Kidney (tissue), 14 donors: ENCODE data around the gene UBC. TPM values are rescaled to one million over a fixed set of nuclear protein-coding genes. Genes with fewer than 3 reads are reported as not detected.

ENCODE experiments used
- DNase-seq, 5 donors: peaks; one replicate each; pipeline ENCODE4 v3.0.0-alpha.2; 2013 to 2020
- FAIRE-seq: peaks from 2 replicates; lab custom pipeline; 2012; peaks lifted over from hg19 to GRCh38; lab: Jason Lieb, UNC
- H3K27ac ChIP-seq, 2 donors: one replicate each; pipeline ENCODE4 v1.7.0; 2013; ENCODE audit warnings: low read depth in 2 of 2, low read length in 2 of 2, inconsistent platforms in 1 of 2
- H3K27me3 ChIP-seq: one replicate; pipeline ENCODE4 v1.7.1; 2013; ENCODE audit warnings: low read length, inconsistent platforms; ENCODE audit not compliant: control insufficient read depth, insufficient read depth
- H3K36me3 ChIP-seq, 3 donors: one replicate each; pipeline versions ENCODE4 v1.7.0 to v1.7.1; 2013; ENCODE audit warnings: low read length in 3 of 3, control low read depth in 1 of 3, inconsistent platforms in 1 of 3; ENCODE audit not compliant: insufficient read depth in 3 of 3, control insufficient read depth in 2 of 3
- H3K4me1 ChIP-seq, 3 donors: one replicate each; pipeline versions ENCODE4 v1.7.0 to v1.7.1; 2013; ENCODE audit warnings: low read length in 3 of 3, inconsistent platforms in 1 of 3, low read depth in 1 of 3; ENCODE audit not compliant: control insufficient read depth in 2 of 3, insufficient read depth in 2 of 3
- H3K4me3 ChIP-seq, 3 donors: one replicate each; pipeline versions ENCODE4 v1.7.0 to v1.8.1; 2013; ENCODE audit warnings: low read length in 3 of 3, control low read depth in 1 of 3, inconsistent platforms in 1 of 3
- H3K9ac ChIP-seq, 3 donors: one replicate each; pipeline versions ENCODE4 v1.7.0 to v1.7.1; 2013; ENCODE audit warnings: low read length in 3 of 3, control low read depth in 1 of 3, inconsistent platforms in 1 of 3
- H3K9me3 ChIP-seq, 3 donors: one replicate each; pipeline versions ENCODE4 v1.7.0 to v1.7.1; 2013; ENCODE audit warnings: low read length in 3 of 3, control low read depth in 1 of 3, inconsistent platforms in 1 of 3; ENCODE audit not compliant: control insufficient read depth in 2 of 3, insufficient read depth in 1 of 3
- CTCF ChIP-seq: IDR thresholded peaks from 3 replicates; pipeline ENCODE4 v1.5.1; 2012; ENCODE audit warnings: mild to moderate bottlenecking, moderate library complexity, borderline replicate concordance; ENCODE audit not compliant: insufficient read depth; ENCODE audit errors: extremely low read depth
- intact Hi-C: fragments of 100-400 bp; cut with DNase I; formaldehyde crosslinking; loops from one replicate; pipeline ENCODE4 v1.11.1; 2022
- polyA plus RNA-seq: library from polyadenylated mRNA; stranded (reverse); fragments of 350-450 nt; fragmentation: Illumina TruSeq; extraction: RNeasy Lipid Tissue Mini Kit (QIAGEN cat#74804); gene quantifications from one replicate; pipeline ENCODE4 v1.2.3, GENCODE V29; 2014; ENCODE audit warnings: low read depth, low replicate concordance; ENCODE audit not compliant: insufficient read depth
- total RNA-seq: library from RNA; stranded (reverse); fragmentation: NEBNext Ultra II Directional; extraction: Animal tissue kit (Norgen Biotek cat#: 25700); gene quantifications from one replicate; pipeline ENCODE4 v1.2.1, GENCODE V29; 2021
- donor health status: control.
- donor health status: control.
- donor health status: control.
- donor health status: control.
- donor health status: control.
- donor health status: DM: yes; HTN: yes; CAD: no.
- donor health status: Normal renal cell carcinoma (clear cell type).

UBC gene
- total and polyA plus RNA-seq, 2 donors from 2014 or later = 952 to 1,132 TPM

- no peak for FAIRE-seq
Observed at GRCh38 chr12:124876171-124876570, 38.3 kb downstream of the UBC start.

GRCh38 chr12:124875803-124876132 is 38.7 kb downstream of the UBC start:
- H3K4me3 ChIP-seq = no peak overlapping the region
- no peak overlapping the region for H3K27ac ChIP-seq
- no peak for FAIRE-seq
- H3K27me3 ChIP-seq = no peaks in the 10 kb centered on the region
- no peaks in the 10 kb centered on the region for H3K9me3 ChIP-seq
- H3K36me3 ChIP-seq = no peaks in the 10 kb centered on the region
- peak in 1 of 5 donors; percentile 19 for DNase-seq
- no peak for TF ChIP-seq CTCF
- no peak overlapping the region for H3K9ac ChIP-seq
- no peaks in the 10 kb centered on the region for H3K4me1 ChIP-seq
- intact Hi-C loops = no loop called here

More at GRCh38 chr12:124876171-124876570, 38.3 kb downstream of the UBC start:
- no peak overlapping the region for H3K27ac ChIP-seq
- peak overlapping the region in 1 of 3 donors; percentile 20 for H3K4me3 ChIP-seq
- no peak for TF ChIP-seq CTCF
- intact Hi-C loops = no loop called here
- H3K9ac ChIP-seq = no peak overlapping the region
- no peaks in the 10 kb centered on the region for H3K36me3 ChIP-seq
- no peaks in the 10 kb centered on the region for H3K9me3 ChIP-seq
- DNase-seq = no peak
- H3K4me1 ChIP-seq = no peaks in the 10 kb centered on the region
- H3K27me3 ChIP-seq = no peaks in the 10 kb centered on the region

- Histone ChIP-seq H3K27me3 (no peaks in the 10 kb centered on the region), H3K36me3 (no peaks in the 10 kb centered on the region), H3K27ac (no peak overlapping the region), H3K4me1 (no peaks in the 10 kb centered on the region), H3K9ac (no peak overlapping the region), H3K4me3 (no peak overlapping the region), H3K9me3 (no peaks in the 10 kb centered on the region)
- DNase-seq (peak in 1 of 5 donors; percentile 21), FAIRE-seq (no peak)
- TF ChIP-seq CTCF = no peak
- intact Hi-C loops = no loop called here
Observed at GRCh38 chr12:124874988-124875802, 39.3 kb downstream of the UBC start.
